NT2/D1 (cell line): ENCODE data around the gene MMD.
"Not testable (repeated sequence)": the region's sequence is repeated elsewhere in the genome, so short reads cannot be mapped to it uniquely, and the experiment has no call there.

Experiments used
- DNase-seq: peaks from one replicate; pipeline ENCODE4 v3.0.0-alpha.2; 2011; ENCODE audit warnings: low read depth, low spot score
- H3K27me3 ChIP-seq: 2 replicates; pipeline ENCODE4 v1.6.0; 2011; ENCODE audit warnings: mild to moderate bottlenecking; ENCODE audit not compliant: insufficient read length, insufficient read depth
- H3K36me3 ChIP-seq: 2 replicates; pipeline ENCODE4 v1.6.1; 2011; ENCODE audit warnings: mild to moderate bottlenecking, low read length, mixed read lengths; ENCODE audit not compliant: insufficient read depth, insufficient read length
- H3K4me1 ChIP-seq: 2 replicates; pipeline ENCODE4 v1.5.1; 2011; ENCODE audit not compliant: insufficient read depth, insufficient read length
- H3K4me3 ChIP-seq: 2 replicates; pipeline ENCODE4 v1.5.1; 2011; ENCODE audit warnings: low read depth; ENCODE audit not compliant: insufficient read length
- H3K9ac ChIP-seq: 2 replicates; pipeline ENCODE4 v1.6.0; 2011; ENCODE audit warnings: low read depth; ENCODE audit not compliant: insufficient read length
- H3K9me3 ChIP-seq: 2 replicates; pipeline ENCODE4 v1.5.1; 2011; ENCODE audit warnings: mild to moderate bottlenecking, low read length; ENCODE audit not compliant: insufficient read depth
- SUZ12 ChIP-seq: IDR thresholded peaks from 2 replicates; pipeline ENCODE4 v1.6.1; 2011; ENCODE audit not compliant: insufficient read length, insufficient read depth; ENCODE audit errors: extremely low read depth
- YY1 ChIP-seq: IDR thresholded peaks from 2 replicates; pipeline ENCODE4 v1.6.1; 2011; ENCODE audit not compliant: insufficient read length, insufficient read depth
- ZNF274 ChIP-seq: IDR thresholded peaks from 2 replicates; pipeline ENCODE4 v1.6.1; 2011; ENCODE audit warnings: mild to moderate bottlenecking, low read depth, low read length

The MMD gene

GRCh38 chr17:55426851-55427586 lies 5.4 kb upstream of the MMD start:
- Histone ChIP-seq H3K4me1 (no peaks in the 10 kb centered on the region), H3K4me3 (no peak overlapping the region), H3K27me3 (no peaks in the 10 kb centered on the region), H3K36me3 (no peaks in the 10 kb centered on the region), H3K9ac (no peak overlapping the region), H3K9me3 (no peaks in the 10 kb centered on the region)
- no peak for DNase-seq
- TF ChIP-seq YY1 (no peak), SUZ12 (no peak), ZNF274 (no peak)

GRCh38 chr17:55424893-55425540 lies 3.4 kb upstream of the MMD start:
- DNase-seq, result no peak
- no peak for TF ChIP-seq SUZ12
- TF ChIP-seq YY1, result no peak
- TF ChIP-seq ZNF274, result no peak
- no peaks in the 10 kb centered on the region for H3K4me1 ChIP-seq
- H3K4me3 ChIP-seq, result no peak overlapping the region
- H3K36me3 ChIP-seq, result no peaks in the 10 kb centered on the region
- no peak overlapping the region for H3K9ac ChIP-seq
- no peaks in the 10 kb centered on the region for H3K9me3 ChIP-seq
- no peaks in the 10 kb centered on the region for H3K27me3 ChIP-seq

- DNase-seq, result no peak
- H3K9ac ChIP-seq, result no peak overlapping the region
- H3K9me3 ChIP-seq, result no peaks in the 10 kb centered on the region
- no peak overlapping the region for H3K4me3 ChIP-seq
- TF ChIP-seq YY1 (no peak), SUZ12 (no peak), ZNF274 (no peak)
- H3K27me3 ChIP-seq, result no peaks in the 10 kb centered on the region
- peaks cover 8% of the 10 kb centered on the region for H3K36me3 ChIP-seq
- no peaks in the 10 kb centered on the region for H3K4me1 ChIP-seq
These were observed 1.9 kb upstream of the MMD start for GRCh38 chr17:55423535-55423934.

GRCh38 chr17:55422828-55423164 lies 1.2 kb upstream of the MMD start:
- H3K27me3 ChIP-seq, H3K4me1 ChIP-seq, DNase-seq, H3K9me3 ChIP-seq, H3K36me3 ChIP-seq, H3K9ac ChIP-seq, H3K4me3 ChIP-seq: not testable (repeated sequence)

- no peaks in the 10 kb centered on the region for H3K27me3 ChIP-seq
- TF ChIP-seq SUZ12, result no peak
- no peak for TF ChIP-seq YY1
- TF ChIP-seq ZNF274, result no peak
- H3K36me3 ChIP-seq, result peaks cover 8% of the 10 kb centered on the region
- no peak for DNase-seq
- H3K9ac ChIP-seq, result peak overlapping the region; percentile 91
- H3K4me1 ChIP-seq, result no peaks in the 10 kb centered on the region
- H3K9me3 ChIP-seq, result no peaks in the 10 kb centered on the region
- H3K4me3 ChIP-seq, result peak overlapping the region; percentile 92
These were observed 858 bp downstream of the MMD start for GRCh38 chr17:55420776-55421178.

- Histone ChIP-seq H3K36me3 (peaks cover 8% of the 10 kb centered on the region), H3K4me3 (peak overlapping the region; percentile 92), H3K27me3 (no peaks in the 10 kb centered on the region), H3K4me1 (no peaks in the 10 kb centered on the region), H3K9me3 (no peaks in the 10 kb centered on the region), H3K9ac (peak overlapping the region; percentile 91)
- TF ChIP-seq SUZ12 (no peak), ZNF274 (no peak), YY1 (no peak)
- DNase-seq, result no peak
These were observed 1.4 kb downstream of the MMD start for GRCh38 chr17:55420067-55420775.
